Measurements from ENCODE around the gene VEZT. TPM values are rescaled to one million over a fixed set of nuclear protein-coding genes. Genes with fewer than 3 reads are reported as not detected.

The VEZT gene
- total and polyA plus RNA-seq, 2 experiments from 2014 or later: 37.9 to 84.2 TPM

DNA sequence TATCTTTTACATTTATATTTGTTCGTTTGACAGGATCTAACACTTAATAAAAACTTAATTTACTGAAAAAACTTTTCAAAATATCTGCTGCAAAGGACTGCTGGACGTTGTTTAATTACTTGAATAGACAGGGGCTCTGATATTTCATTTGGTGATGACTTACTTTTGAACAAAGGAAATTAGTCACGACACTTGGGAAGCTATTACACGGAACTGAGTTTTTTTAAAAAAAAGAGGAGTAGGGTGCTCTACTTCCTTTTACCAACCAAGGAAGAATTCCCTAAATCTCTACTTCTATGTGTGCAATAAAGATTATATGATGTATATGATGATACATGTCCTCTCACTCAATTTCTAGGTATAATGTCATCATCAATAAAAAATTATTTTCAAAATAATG, 5.0 kb upstream of the VEZT start:
- no peak overlapping the region for H3K4me2 ChIP-seq
- H3K4me1 ChIP-seq (ENCODE audit: insufficient read depth): peaks cover 6% of the 10 kb centered on the region
- H2AFZ ChIP-seq: no peak overlapping the region
- H3K9me2 ChIP-seq (replicated peaks; ENCODE audit: insufficient read depth): no peaks in the 10 kb centered on the region
- H3K9me3 ChIP-seq (ENCODE audit: low read depth): no peaks in the 10 kb centered on the region
- H3K79me2 ChIP-seq: peaks cover 91% of the 10 kb centered on the region
- WGBS (ENCODE audit: low lambda C conversion rate, missing lambda C conversion rate): 78% methylated on average over 4 of the region's 4 CpGs
- no peak for DNase-seq (ENCODE audit: low spot score)
- no peak overlapping the region for H3K27ac ChIP-seq
- H3K27me3 ChIP-seq: no peaks in the 10 kb centered on the region
- H4K20me1 ChIP-seq (ENCODE audit: insufficient read depth, poor library complexity, severe bottlenecking): peaks cover 3% of the 10 kb centered on the region
- TF ChIP-seq EZH2 (IDR thresholded peaks at IDR 0.05; ENCODE audit: borderline replicate concordance): no peak
- TF ChIP-seq, protein P1, sequence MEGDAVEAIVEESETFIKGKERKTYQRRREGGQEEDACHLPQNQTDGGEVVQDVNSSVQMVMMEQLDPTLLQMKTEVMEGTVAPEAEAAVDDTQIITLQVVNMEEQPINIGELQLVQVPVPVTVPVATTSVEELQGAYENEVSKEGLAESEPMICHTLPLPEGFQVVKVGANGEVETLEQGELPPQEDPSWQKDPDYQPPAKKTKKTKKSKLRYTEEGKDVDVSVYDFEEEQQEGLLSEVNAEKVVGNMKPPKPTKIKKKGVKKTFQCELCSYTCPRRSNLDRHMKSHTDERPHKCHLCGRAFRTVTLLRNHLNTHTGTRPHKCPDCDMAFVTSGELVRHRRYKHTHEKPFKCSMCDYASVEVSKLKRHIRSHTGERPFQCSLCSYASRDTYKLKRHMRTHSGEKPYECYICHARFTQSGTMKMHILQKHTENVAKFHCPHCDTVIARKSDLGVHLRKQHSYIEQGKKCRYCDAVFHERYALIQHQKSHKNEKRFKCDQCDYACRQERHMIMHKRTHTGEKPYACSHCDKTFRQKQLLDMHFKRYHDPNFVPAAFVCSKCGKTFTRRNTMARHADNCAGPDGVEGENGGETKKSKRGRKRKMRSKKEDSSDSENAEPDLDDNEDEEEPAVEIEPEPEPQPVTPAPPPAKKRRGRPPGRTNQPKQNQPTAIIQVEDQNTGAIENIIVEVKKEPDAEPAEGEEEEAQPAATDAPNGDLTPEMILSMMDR (IDR thresholded peaks at IDR 0.05; ENCODE audit: poor library complexity): no peak
- no peak for TF ChIP-seq EZH2phosphoT487 (IDR thresholded peaks at IDR 0.05; ENCODE audit: low read depth, severe bottlenecking, unreplicated experiment)
- no peak overlapping the region for H3K4me3 ChIP-seq
- H3K36me3 ChIP-seq (replicated peaks; ENCODE audit: insufficient read depth, low read depth): no peaks in the 10 kb centered on the region

DNA sequence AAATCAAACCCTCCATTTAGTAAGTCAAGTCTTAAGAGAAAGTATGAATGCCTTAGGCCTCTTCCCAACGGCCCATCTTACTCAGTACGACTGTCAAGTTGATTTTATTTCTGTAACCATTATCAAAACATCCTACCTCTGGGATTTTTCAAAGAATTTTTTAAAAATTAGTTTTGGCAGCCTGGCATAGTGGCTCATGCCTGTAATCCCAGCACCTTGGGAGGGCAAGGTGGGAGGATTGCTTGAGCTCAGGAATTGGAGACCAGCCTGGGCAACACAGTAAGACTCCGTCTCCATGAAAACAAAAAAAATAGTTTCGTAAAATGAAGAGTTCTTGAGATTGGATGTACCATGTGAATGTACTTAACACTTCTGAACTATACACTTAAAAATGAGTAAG, 4.5 kb upstream of the VEZT start:
- no peaks in the 10 kb centered on the region for H3K9me2 ChIP-seq (replicated peaks; ENCODE audit: insufficient read depth)
- 72% methylated on average over 4 of the region's 4 CpGs for WGBS (ENCODE audit: low lambda C conversion rate, missing lambda C conversion rate)
- H3K4me2 ChIP-seq: peak overlapping the region; percentile 77
- H3K27me3 ChIP-seq: no peaks in the 10 kb centered on the region
- peaks cover 6% of the 10 kb centered on the region for H3K4me1 ChIP-seq (ENCODE audit: insufficient read depth)
- H3K27ac ChIP-seq: peak overlapping the region; percentile 6
- peaks cover 86% of the 10 kb centered on the region for H3K79me2 ChIP-seq
- H4K20me1 ChIP-seq (ENCODE audit: insufficient read depth, poor library complexity, severe bottlenecking): peaks cover 3% of the 10 kb centered on the region
- no peak overlapping the region for H2AFZ ChIP-seq
- H3K9me3 ChIP-seq (ENCODE audit: low read depth): no peaks in the 10 kb centered on the region
- no peak for DNase-seq (ENCODE audit: low spot score)
- no peaks in the 10 kb centered on the region for H3K36me3 ChIP-seq (replicated peaks; ENCODE audit: insufficient read depth, low read depth)
- no peak for TF ChIP-seq EZH2 (IDR thresholded peaks at IDR 0.05; ENCODE audit: borderline replicate concordance)
- no peak for TF ChIP-seq EZH2phosphoT487 (IDR thresholded peaks at IDR 0.05; ENCODE audit: low read depth, severe bottlenecking, unreplicated experiment)
- TF ChIP-seq, protein P1 (IDR thresholded peaks at IDR 0.05; ENCODE audit: poor library complexity): no peak
- no peak overlapping the region for H3K4me3 ChIP-seq

DNA sequence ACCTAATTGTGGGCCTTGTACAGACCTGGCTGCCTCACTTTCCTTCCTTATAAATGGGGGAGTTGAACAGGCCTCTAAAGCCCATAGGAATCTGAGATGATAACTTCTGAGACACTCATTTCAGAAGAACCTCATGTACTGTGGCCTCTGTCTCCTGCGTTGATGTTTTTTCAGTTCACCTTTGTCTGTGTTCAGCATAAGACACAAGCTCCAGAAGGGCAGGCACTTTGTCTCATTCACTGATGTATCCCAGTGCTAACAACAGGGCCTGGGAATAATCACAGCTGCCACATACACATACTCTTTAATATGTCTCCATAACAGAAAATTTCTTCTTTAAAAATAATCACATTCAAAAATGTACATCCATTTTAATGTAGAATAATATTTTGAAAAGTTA, 3.7 kb upstream of the VEZT start:
- H3K79me2 ChIP-seq: peaks cover 86% of the 10 kb centered on the region
- no peaks in the 10 kb centered on the region for H3K36me3 ChIP-seq (replicated peaks; ENCODE audit: insufficient read depth, low read depth)
- no peak overlapping the region for H3K4me3 ChIP-seq
- no peaks in the 10 kb centered on the region for H3K27me3 ChIP-seq
- H3K9me3 ChIP-seq (ENCODE audit: low read depth): no peaks in the 10 kb centered on the region
- TF ChIP-seq EZH2 (IDR thresholded peaks at IDR 0.05; ENCODE audit: borderline replicate concordance) (no peak), EZH2phosphoT487 (IDR thresholded peaks at IDR 0.05; ENCODE audit: low read depth, severe bottlenecking, unreplicated experiment) (no peak)
- TF ChIP-seq, protein P1 (IDR thresholded peaks at IDR 0.05; ENCODE audit: poor library complexity): no peak
- peak overlapping the region; percentile 77 for H3K4me2 ChIP-seq
- peaks cover 6% of the 10 kb centered on the region for H3K4me1 ChIP-seq (ENCODE audit: insufficient read depth)
- H2AFZ ChIP-seq: no peak overlapping the region
- no peak for DNase-seq (ENCODE audit: low spot score)
- peak overlapping the region; percentile 47 for H3K27ac ChIP-seq
- WGBS (ENCODE audit: low lambda C conversion rate, missing lambda C conversion rate): 41% methylated on average over 1 of the region's 1 CpG
- peaks cover 3% of the 10 kb centered on the region for H4K20me1 ChIP-seq (ENCODE audit: insufficient read depth, poor library complexity, severe bottlenecking)
- no peaks in the 10 kb centered on the region for H3K9me2 ChIP-seq (replicated peaks; ENCODE audit: insufficient read depth)

DNA sequence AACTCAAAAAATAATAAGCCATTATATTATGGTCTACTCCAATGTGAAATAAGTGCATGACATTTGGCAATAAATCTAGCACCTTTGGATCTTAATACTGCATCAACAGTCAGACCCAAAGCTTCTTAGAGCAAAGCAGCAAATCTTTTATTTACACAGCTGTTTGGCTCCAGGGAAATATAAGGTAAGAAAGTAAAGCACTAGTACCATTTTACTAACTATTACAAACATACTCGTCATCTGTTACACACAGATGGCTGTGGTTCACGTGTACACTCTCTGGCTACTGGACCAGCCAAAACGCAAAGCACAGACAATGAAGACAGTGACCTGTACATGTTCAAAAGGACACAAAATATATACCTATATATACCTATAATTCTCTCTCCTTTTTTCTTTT, 3.1 kb upstream of the VEZT start:
- Histone ChIP-seq H3K4me2 (peak overlapping the region; percentile 77), H3K36me3 (replicated peaks; ENCODE audit: insufficient read depth, low read depth) (no peaks in the 10 kb centered on the region), H3K27ac (peak overlapping the region; percentile 47), H3K27me3 (no peaks in the 10 kb centered on the region), H3K4me1 (ENCODE audit: insufficient read depth) (peaks cover 6% of the 10 kb centered on the region), H3K9me3 (ENCODE audit: low read depth) (no peaks in the 10 kb centered on the region), H3K79me2 (peaks cover 86% of the 10 kb centered on the region), H2AFZ (no peak overlapping the region), H3K9me2 (replicated peaks; ENCODE audit: insufficient read depth) (no peaks in the 10 kb centered on the region), H4K20me1 (ENCODE audit: insufficient read depth, poor library complexity, severe bottlenecking) (peaks cover 3% of the 10 kb centered on the region), H3K4me3 (no peak overlapping the region)
- 57% methylated on average over 3 of the region's 3 CpGs for WGBS (ENCODE audit: low lambda C conversion rate, missing lambda C conversion rate)
- no peak for DNase-seq (ENCODE audit: low spot score)
- TF ChIP-seq EZH2phosphoT487 (IDR thresholded peaks at IDR 0.05; ENCODE audit: low read depth, severe bottlenecking, unreplicated experiment) (no peak), EZH2 (IDR thresholded peaks at IDR 0.05; ENCODE audit: borderline replicate concordance) (no peak)
- TF ChIP-seq, protein P1 (IDR thresholded peaks at IDR 0.05; ENCODE audit: poor library complexity): no peak
